Spleen (tissue), 11 donors: ENCODE results near the gene CORO6. TPM values are rescaled to one million over a fixed set of nuclear protein-coding genes. Genes with fewer than 3 reads are reported as not detected.
A peak's percentile ranks its signal among the peaks of the same experiment; 100 is the strongest.

Experiments
- DNase-seq: peaks from one replicate; pipeline ENCODE4 v3.0.0-alpha.2; 2020
- H3K27ac ChIP-seq, 8 donors: fragments of 200-600 bp; sonication (generic) in 7 of 8; 1 replicate in 4 of 8; 2 replicates in 4 of 8; pipeline versions ENCODE4 v1.5.0 to v1.8.0; 2016 to 2021; ENCODE audit warnings: inconsistent platforms in 4 of 8, mild to moderate bottlenecking in 4 of 8, moderate library complexity in 1 of 8
- H3K27me3 ChIP-seq, 7 donors: fragments of 200-600 bp; sonication (generic) in 6 of 7; replicated peaks in 1 of 7; 1 replicate in 4 of 7; 2 replicates in 3 of 7; pipeline versions ENCODE4 v1.5.0 to v1.8.0; 2016 to 2021; ENCODE audit warnings: inconsistent platforms in 3 of 7, mild to moderate bottlenecking in 1 of 7
- H3K36me3 ChIP-seq, 6 donors: fragments of 200-600 bp; sonication (generic) in 5 of 6; 1 replicate in 4 of 6; 2 replicates in 2 of 6; pipeline versions ENCODE4 v1.5.0 to v1.8.0; 2016 to 2021; ENCODE audit warnings: inconsistent platforms in 2 of 6
- H3K4me1 ChIP-seq, 6 donors: fragments of 200-600 bp; sonication (generic) in 5 of 6; 1 replicate in 3 of 6; 2 replicates in 3 of 6; pipeline versions ENCODE4 v1.5.0 to v1.8.0; 2016 to 2021; ENCODE audit warnings: inconsistent platforms in 3 of 6
- H3K4me3 ChIP-seq, 8 donors: fragments of 200-600 bp; sonication (generic) in 7 of 8; 1 replicate in 4 of 8; 2 replicates in 4 of 8; pipeline versions ENCODE4 v1.5.0 to v1.8.0; 2016 to 2021; ENCODE audit warnings: inconsistent platforms in 4 of 8, mild to moderate bottlenecking in 4 of 8, moderate library complexity in 2 of 8
- H3K9me3 ChIP-seq, 8 donors: fragments of 200-600 bp; sonication (generic) in 7 of 8; 1 replicate in 4 of 8; 2 replicates in 4 of 8; pipeline versions ENCODE4 v1.5.0 to v1.8.0; 2016 to 2021; ENCODE audit warnings: inconsistent platforms in 4 of 8
- CTCF ChIP-seq, 11 experiments: fragments of 200-600 bp in 7 of 11; fragments of 450-650 bp in 4 of 11; sonication (generic) in 4 of 11; IDR thresholded peaks in 8 of 11; conservative IDR thresholded peaks in 3 of 11; 1 replicate in 7 of 11; 2 replicates in 4 of 11; pipeline versions ENCODE4 v1.4.0 to v1.8.0; 2016 to 2021; ENCODE audit warnings: antibody characterized with exemption in 11 of 11, inconsistent platforms in 4 of 11, mild to moderate bottlenecking in 1 of 11
- POLR2A ChIP-seq, 3 donors: fragments of 450-650 bp; IDR thresholded peaks; one replicate each; pipeline ENCODE4 v1.5.1; 2017; ENCODE audit warnings: antibody characterized with exemption in 3 of 3, mild to moderate bottlenecking in 1 of 3
- POLR2AphosphoS5 ChIP-seq, 3 donors: sonication (generic); formaldehyde crosslinking; IDR thresholded peaks; one replicate each; pipeline ENCODE4 v1.5.1; 2017; ENCODE audit warnings: antibody characterized with exemption in 3 of 3
- WGBS, 5 donors: extraction: QIAGEN DNeasy Blood & Tissue Kit in 3 of 5; methylation state at CpG; one replicate each; pipeline versions ENCODE4 v1.1.5 to v1.1.7; 2013 to 2018; 5-methylcytosine and 5-hydroxymethylcytosine counted together
- intact Hi-C: fragments of 100-400 bp; cut with DNase I; formaldehyde crosslinking; loops from one replicate; pipeline ENCODE4 v1.15.0; 2023; ENCODE audit warnings: low total_unique reads
- polyA plus RNA-seq, 3 donors: library from polyadenylated mRNA; stranded (reverse); fragments of 200-250 nt; gene quantifications; one replicate each; pipeline ENCODE4 v1.2.1, GENCODE V29; 2013
- total RNA-seq, 7 donors: library from RNA; depleted of rRNA in 3 of 7; stranded (reverse); fragments of >200 nt in 3 of 7; fragmentation: NEBNext Ultra II Directional in 4 of 7; extraction: Animal tissue kit (Norgen Biotek cat#: 25700) in 4 of 7; gene quantifications; one replicate each; pipeline versions ENCODE4 v1.1.0 to v1.2.1, GENCODE V29; 2016 to 2021
- donor health status: healthy with polysubstance abuse.
- donor health status: DM: no; HTN: no; CAD: no; lungs with moderate emphysema.
- donor health status: DM: no; HTN: no; CAD: no.
- donor health status: Bipolar disorder and iron deficiency.
- donor health status: healthy.
- donor health status: DM: no; HTN: no; CAD: no.
- donor health status: DM: yes; HTN: yes; CAD: no.

Gene CORO6
- total and polyA plus RNA-seq, 10 donors = 0.81 to 5.1 (median 3.5) TPM

- Histone ChIP-seq H3K27me3 (peaks cover 0 to 3% (median 0%) of the 10 kb centered on the region in 7 donors), H3K27ac (no peak overlapping the region), H3K4me3 (no peak overlapping the region), H3K9me3 (no peaks in the 10 kb centered on the region), H3K4me1 (peaks cover 13 to 82% (median 54%) of the 10 kb centered on the region in 6 donors), H3K36me3 (peaks cover 0 to 39% (median 18%) of the 10 kb centered on the region in 6 donors)
- no peak for TF ChIP-seq CTCF (IDR thresholded peaks at IDR 0.05 in 8 of 11, conservative IDR thresholded peaks at IDR 0.05 in 3 of 11)
- TF ChIP-seq POLR2A (IDR thresholded peaks at IDR 0.05) = no peak
- TF ChIP-seq POLR2AphosphoS5 (IDR thresholded peaks at IDR 0.05) = no peak
- 91 to 98% (median 94%) methylated on average over 7 of the region's 7 CpGs for WGBS, 5 donors
- DNase-seq = peak; percentile 46
- intact Hi-C loops = no loop called here
These were observed 52.2 kb downstream of the CORO6 start for GRCh38 chr17:29570521-29570920.

GRCh38 chr17:29569245-29569950 lies 53.3 kb downstream of the CORO6 start:
- peak overlapping the region in 7 of 8 donors; percentile 68 to 95 (median 79) for H3K4me3 ChIP-seq
- 64 to 74% (median 69%) methylated on average over 14 of the region's 14 CpGs for WGBS, 5 donors
- TF ChIP-seq CTCF (IDR thresholded peaks at IDR 0.05 in 8 of 11, conservative IDR thresholded peaks at IDR 0.05 in 3 of 11) (no peak), POLR2AphosphoS5 (IDR thresholded peaks at IDR 0.05) (no peak), POLR2A (IDR thresholded peaks at IDR 0.05) (no peak)
- peaks cover 0 to 27% (median 8%) of the 10 kb centered on the region in 6 donors for H3K36me3 ChIP-seq
- DNase-seq = peak; percentile 65
- H3K27ac ChIP-seq = peak overlapping the region in 7 of 8 donors; percentile 81 to 93 (median 91)
- peaks cover 22 to 82% (median 61%) of the 10 kb centered on the region in 6 donors for H3K4me1 ChIP-seq
- no peaks in the 10 kb centered on the region for H3K9me3 ChIP-seq
- intact Hi-C loops = no loop called here
- H3K27me3 ChIP-seq = peaks cover 0 to 3% (median 0%) of the 10 kb centered on the region in 7 donors

GRCh38 chr17:29568331-29569244 lies 54.1 kb downstream of the CORO6 start, which contains the start of gene TP53I13:
Gene TP53I13 (plus strand): TSS chr17:29568701. CDS start chr17:29568759, 58 bp downstream.
- intact Hi-C loops = no loop called here
- TF ChIP-seq CTCF (IDR thresholded peaks at IDR 0.05 in 8 of 11, conservative IDR thresholded peaks at IDR 0.05 in 3 of 11) = no peak
- TF ChIP-seq POLR2AphosphoS5 (IDR thresholded peaks at IDR 0.05) = peak; percentile 89 to 93 (median 91)
- peak in 2 of 3 donors; percentile 54 to 89 for TF ChIP-seq POLR2A (IDR thresholded peaks at IDR 0.05)
- peak within 1 kb of the TSS; percentile 62 to 95 (median 75) for H3K4me3 ChIP-seq
- H3K36me3 ChIP-seq = peaks cover 0 to 19% (median 2%) of the 10 kb centered on the region in 6 donors
- H3K27me3 ChIP-seq = peaks cover 0 to 3% (median 0%) of the 10 kb centered on the region in 7 donors
- 1 to 2% (median 1%) methylated on average over 25 to 85 of the region's 85 CpGs for WGBS, 5 donors
- DNase-seq = peak; percentile 98
- H3K9me3 ChIP-seq = no peaks in the 10 kb centered on the region
- H3K27ac ChIP-seq = peak within 1 kb of the TSS; percentile 80 to 93 (median 90)
- peaks cover 30 to 83% (median 69%) of the 10 kb centered on the region in 6 donors for H3K4me1 ChIP-seq
